A549 (cell line): Measurements from ENCODE around the gene NT5DC2. TPM values are rescaled to one million over a fixed set of nuclear protein-coding genes. Genes with fewer than 3 reads are reported as not detected.

Source experiments
- ATAC-seq, 2 experiments: fragments of 200-7000 bp in 1 of 2; fragments of >200 bp in 1 of 2; cut with Nextera tagmentation in 1 of 2; cut with Tn5 transposase in 1 of 2; 3 replicates each; pipeline versions ENCODE4 v1.8.0 to v1.9.1; 2018 to 2020; ENCODE audit warnings: mild to moderate bottlenecking in 1 of 2, moderate library complexity in 1 of 2
- CTCF ChIA-PET: fragments of 300-600 bp; sonication (Branson Sonifier 250); formaldehyde crosslinking; extraction: SDS; loops from one replicate; lab custom pipeline; 2021; ENCODE audit warnings: antibody characterized with exemption, inconsistent platforms; lab: Yijun Ruan, JAX
- POLR2A ChIA-PET: fragments of 350-600 bp; formaldehyde crosslinking; extraction: SDS; loops from one replicate; lab custom pipeline; 2021; ENCODE audit warnings: antibody characterized with exemption, inconsistent platforms; lab: Yijun Ruan, JAX
- DNase-seq, 2 experiments: peaks; one replicate each; pipeline versions ENCODE4 v3.0.0 to v3.0.0-alpha.2; 2011 to 2016; ENCODE audit warnings: low read depth in 1 of 2, low spot score in 1 of 2
- FAIRE-seq: peaks from 2 replicates; lab custom pipeline; 2011; peaks lifted over from hg19 to GRCh38; lab: Jason Lieb, UNC
- H3K27ac ChIP-seq, 2 experiments: fragments of >200 bp; sonication (Bioruptor Twin); formaldehyde crosslinking; 3 replicates each; pipeline ENCODE4 v1.5.1; 2016 to 2017
- H3K4me1 ChIP-seq: fragments of >200 bp; sonication (Bioruptor Twin); formaldehyde crosslinking; 3 replicates; pipeline ENCODE4 v1.6.1; 2016
- H3K4me2 ChIP-seq: fragments of >200 bp; sonication (Bioruptor Twin); formaldehyde crosslinking; 3 replicates; pipeline ENCODE4 v1.6.1; 2016
- H3K4me3 ChIP-seq: fragments of >200 bp; sonication (Bioruptor Twin); formaldehyde crosslinking; 3 replicates; pipeline ENCODE4 v1.5.1; 2016
- H3K9me3 ChIP-seq: fragments of >200 bp; sonication (Bioruptor Twin); formaldehyde crosslinking; 3 replicates; pipeline ENCODE4 v1.6.1; 2016
- CBX2 ChIP-seq: fragments of 200-600 bp; sonication (generic); IDR thresholded peaks from 2 replicates; pipeline ENCODE4 v1.6.1; 2016; ENCODE audit warnings: low read depth, mild to moderate bottlenecking, borderline replicate concordance
- CEBPB ChIP-seq, 2 experiments: fragments of >200 bp in 1 of 2; sonication (Bioruptor Twin) in 1 of 2; formaldehyde crosslinking in 1 of 2; IDR thresholded peaks; 2 replicates each; pipeline ENCODE4 v1.6.1; 2012 to 2016
- CHD2 ChIP-seq: fragments of 150-350 bp; IDR thresholded peaks from 2 replicates; pipeline ENCODE4 v1.6.1; 2014; ENCODE audit warnings: low read length; ENCODE audit not compliant: partially characterized antibody
- EHF ChIP-seq: fragments of 250-450 bp; sonication (Bioruptor Pico); IDR thresholded peaks from 2 replicates; pipeline ENCODE4 v1.5.0; 2020; ENCODE audit warnings: mild to moderate bottlenecking
- FOSB ChIP-seq: fragments of 250-450 bp; sonication (Bioruptor Pico); IDR thresholded peaks from 2 replicates; pipeline ENCODE4 v1.5.0; 2020; ENCODE audit warnings: mild to moderate bottlenecking, moderate library complexity
- FOXS1 ChIP-seq: fragments of 250-450 bp; sonication (Bioruptor Pico); IDR thresholded peaks from 2 replicates; pipeline ENCODE4 v1.5.0; 2020; ENCODE audit warnings: mild to moderate bottlenecking, moderate library complexity
- HOXA7 ChIP-seq: fragments of 250-450 bp; sonication (Bioruptor Pico); IDR thresholded peaks from 2 replicates; pipeline ENCODE4 v1.5.0; 2020; ENCODE audit warnings: mild to moderate bottlenecking, moderate library complexity
- JUN ChIP-seq, 2 experiments: fragments of >200 bp; sonication (Bioruptor Twin); formaldehyde crosslinking; IDR thresholded peaks; 2 replicates in 1 of 2; 3 replicates in 1 of 2; pipeline ENCODE4 v1.6.1; 2016 to 2017
- JUNB ChIP-seq: fragments of >200 bp; sonication (Bioruptor Twin); formaldehyde crosslinking; IDR thresholded peaks from 2 replicates; pipeline ENCODE4 v1.6.1; 2016
- MYC ChIP-seq: IDR thresholded peaks from 2 replicates; pipeline ENCODE4 v1.6.1; 2012; ENCODE audit warnings: mild to moderate bottlenecking, inconsistent platforms, low read length, improper control_type of control experiment, borderline replicate concordance
- SMC3 ChIP-seq: fragments of >200 bp; sonication (Bioruptor Twin); formaldehyde crosslinking; IDR thresholded peaks from 3 replicates; pipeline ENCODE4 v1.6.1; 2018; ENCODE audit warnings: inconsistent platforms
- ZC3H11A ChIP-seq: fragments of 450-650 bp; IDR thresholded peaks from 2 replicates; pipeline ENCODE4 v1.6.1; 2014; ENCODE audit warnings: antibody characterized with exemption, mild to moderate bottlenecking
- ZNF302 ChIP-seq: fragments of 250-450 bp; sonication (Bioruptor Pico); IDR thresholded peaks from 2 replicates; pipeline ENCODE4 v1.9.0; 2021; ENCODE audit warnings: inconsistent platforms, mild to moderate bottlenecking, moderate library complexity
- WGBS: methylation state at CpG from one replicate; pipeline ENCODE4 v1.1.6; 2017; ENCODE audit errors: missing lambda C conversion rate; 5-methylcytosine and 5-hydroxymethylcytosine counted together
- polyA plus RNA-seq, 4 experiments: library from polyadenylated mRNA; depleted of rRNA in 3 of 4; stranded (reverse); fragments of >200 nt; fragmentation: RNase III in 1 of 4; extraction: RNeasy Plus Mini Kit Qiagen cat#74134 plus additional on column Dnase treatment in 1 of 4; gene quantifications; 2 replicates in 3 of 4; 3 replicates in 1 of 4; pipeline ENCODE4 v1.2.3, GENCODE V29; 2011 to 2017
- TF ChIP-seq, protein P1 (sequence below): fragments of 450-650 bp; IDR thresholded peaks from 2 replicates; pipeline ENCODE4 v1.6.1; 2014; ENCODE audit warnings: antibody characterized with exemption
- TF ChIP-seq, protein P2 (sequence below): fragments of >200 bp; sonication (Bioruptor Twin); formaldehyde crosslinking; IDR thresholded peaks from 3 replicates; pipeline ENCODE4 v1.5.1; 2016
- TF ChIP-seq, protein P3 (sequence below): fragments of 150-350 bp; IDR thresholded peaks from 2 replicates; pipeline ENCODE4 v1.6.1; 2014; ENCODE audit warnings: low read depth, mild to moderate bottlenecking, low read length

NT5DC2 gene
- polyA plus RNA-seq, 2 of the 4 experiments (the other 2 are of a cell fraction) = 23.2 to 81.1 TPM

DNA sequence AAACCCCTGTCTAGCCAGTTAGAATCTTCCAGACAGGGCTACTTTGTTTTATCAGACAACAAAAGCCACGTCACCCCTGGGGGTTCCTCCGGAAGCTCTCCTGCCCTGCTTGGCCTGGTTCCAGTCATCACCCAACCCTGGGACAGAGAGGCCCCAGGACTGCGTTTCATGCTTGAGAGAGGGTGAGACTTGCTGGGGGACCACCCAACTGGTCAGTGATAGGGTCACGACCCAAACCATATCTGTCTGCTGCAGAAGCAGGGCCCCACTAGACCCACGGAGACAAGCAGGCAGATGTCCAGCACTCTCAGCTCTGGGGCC lies 1.2 kb downstream of the NT5DC2 start:
- no peak for FAIRE-seq
- peak overlapping the region; percentile 94 for H3K27ac ChIP-seq
- TF ChIP-seq, protein P1, sequence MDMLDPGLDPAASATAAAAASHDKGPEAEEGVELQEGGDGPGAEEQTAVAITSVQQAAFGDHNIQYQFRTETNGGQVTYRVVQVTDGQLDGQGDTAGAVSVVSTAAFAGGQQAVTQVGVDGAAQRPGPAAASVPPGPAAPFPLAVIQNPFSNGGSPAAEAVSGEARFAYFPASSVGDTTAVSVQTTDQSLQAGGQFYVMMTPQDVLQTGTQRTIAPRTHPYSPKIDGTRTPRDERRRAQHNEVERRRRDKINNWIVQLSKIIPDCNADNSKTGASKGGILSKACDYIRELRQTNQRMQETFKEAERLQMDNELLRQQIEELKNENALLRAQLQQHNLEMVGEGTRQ = no peak
- TF ChIP-seq, protein P2, sequence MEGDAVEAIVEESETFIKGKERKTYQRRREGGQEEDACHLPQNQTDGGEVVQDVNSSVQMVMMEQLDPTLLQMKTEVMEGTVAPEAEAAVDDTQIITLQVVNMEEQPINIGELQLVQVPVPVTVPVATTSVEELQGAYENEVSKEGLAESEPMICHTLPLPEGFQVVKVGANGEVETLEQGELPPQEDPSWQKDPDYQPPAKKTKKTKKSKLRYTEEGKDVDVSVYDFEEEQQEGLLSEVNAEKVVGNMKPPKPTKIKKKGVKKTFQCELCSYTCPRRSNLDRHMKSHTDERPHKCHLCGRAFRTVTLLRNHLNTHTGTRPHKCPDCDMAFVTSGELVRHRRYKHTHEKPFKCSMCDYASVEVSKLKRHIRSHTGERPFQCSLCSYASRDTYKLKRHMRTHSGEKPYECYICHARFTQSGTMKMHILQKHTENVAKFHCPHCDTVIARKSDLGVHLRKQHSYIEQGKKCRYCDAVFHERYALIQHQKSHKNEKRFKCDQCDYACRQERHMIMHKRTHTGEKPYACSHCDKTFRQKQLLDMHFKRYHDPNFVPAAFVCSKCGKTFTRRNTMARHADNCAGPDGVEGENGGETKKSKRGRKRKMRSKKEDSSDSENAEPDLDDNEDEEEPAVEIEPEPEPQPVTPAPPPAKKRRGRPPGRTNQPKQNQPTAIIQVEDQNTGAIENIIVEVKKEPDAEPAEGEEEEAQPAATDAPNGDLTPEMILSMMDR = no peak
- TF ChIP-seq CEBPB (IDR thresholded peaks at IDR 0.05) (no peak), FOSB (CRISPR knock-in tag) (no peak), ZNF302 (CRISPR knock-in tag) (no peak)
- TF ChIP-seq, all 56 proteins: peak for 0
- Histone ChIP-seq H3K4me1 (peaks cover 18% of the 10 kb centered on the region), H3K9me3 (no peaks in the 10 kb centered on the region), H3K4me2 (peak overlapping the region; percentile 91), H3K4me3 (peak overlapping the region; percentile 87)
- POLR2A ChIA-PET = no interaction called here
- 80% methylated on average over 1 of the region's 5 CpGs for WGBS
- CTCF ChIA-PET = interaction anchor here (0.9 to 1.0 kb wide), 2 partner anchors 60 to 61 kb away, joined by 3 to 4 read pairs; no protein-coding TSS in a partner anchor
- no peak for ATAC-seq
- DNase-seq = no peak

DNA sequence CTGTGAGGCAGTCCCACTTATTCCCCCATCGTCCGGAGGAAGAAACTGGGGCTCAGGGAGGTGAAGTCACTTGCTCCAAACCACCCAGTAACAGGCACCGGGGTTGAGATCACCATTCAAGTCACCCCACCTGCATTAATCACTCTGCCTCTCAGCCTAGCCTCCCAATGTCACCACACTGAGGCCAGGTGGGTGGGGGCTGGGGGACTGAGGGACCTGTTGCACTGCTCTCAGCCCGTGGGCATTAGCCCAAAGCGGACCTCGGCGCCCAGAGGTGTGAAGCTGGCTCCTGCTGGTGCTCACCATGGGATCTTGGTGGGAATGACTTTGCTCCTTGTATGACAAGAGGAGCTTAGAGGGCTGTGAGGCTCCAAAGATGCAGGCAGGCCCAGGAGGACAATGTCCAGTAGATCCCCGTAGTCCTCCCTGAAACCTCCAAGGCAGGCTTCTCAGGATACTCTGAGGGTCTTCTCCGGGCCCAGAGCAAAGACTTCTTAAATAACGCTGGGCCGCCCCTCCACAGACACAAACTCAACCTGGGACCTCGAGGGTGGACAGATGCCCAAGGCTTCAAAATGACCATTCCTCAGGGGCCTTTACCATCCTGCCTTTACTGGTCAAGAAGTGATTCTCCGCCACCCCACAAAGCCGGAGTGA lies 1.7 kb downstream of the NT5DC2 start:
- DNase-seq (no peak), ATAC-seq (no peak)
- H3K4me2 ChIP-seq = peak overlapping the region; percentile 91
- WGBS = 88% methylated on average over 6 of the region's 14 CpGs
- H3K4me1 ChIP-seq = peaks cover 17% of the 10 kb centered on the region
- no peak overlapping the region for H3K4me3 ChIP-seq
- POLR2A ChIA-PET = no interaction called here
- TF ChIP-seq ZC3H11A (no peak), FOXS1 (CRISPR knock-in tag) (no peak)
- TF ChIP-seq, all 56 proteins: peak for 0
- no peak for FAIRE-seq
- Histone ChIP-seq H3K9me3 (no peaks in the 10 kb centered on the region), H3K27ac (peak overlapping the region in 1 of 2 experiments; percentile 94; a peak in 2 of 6 replicates)
- CTCF ChIA-PET = interaction anchor here (0.9 kb wide), 1 partner anchor 60 kb away, joined by 3 read pairs; no protein-coding TSS in a partner anchor

DNA sequence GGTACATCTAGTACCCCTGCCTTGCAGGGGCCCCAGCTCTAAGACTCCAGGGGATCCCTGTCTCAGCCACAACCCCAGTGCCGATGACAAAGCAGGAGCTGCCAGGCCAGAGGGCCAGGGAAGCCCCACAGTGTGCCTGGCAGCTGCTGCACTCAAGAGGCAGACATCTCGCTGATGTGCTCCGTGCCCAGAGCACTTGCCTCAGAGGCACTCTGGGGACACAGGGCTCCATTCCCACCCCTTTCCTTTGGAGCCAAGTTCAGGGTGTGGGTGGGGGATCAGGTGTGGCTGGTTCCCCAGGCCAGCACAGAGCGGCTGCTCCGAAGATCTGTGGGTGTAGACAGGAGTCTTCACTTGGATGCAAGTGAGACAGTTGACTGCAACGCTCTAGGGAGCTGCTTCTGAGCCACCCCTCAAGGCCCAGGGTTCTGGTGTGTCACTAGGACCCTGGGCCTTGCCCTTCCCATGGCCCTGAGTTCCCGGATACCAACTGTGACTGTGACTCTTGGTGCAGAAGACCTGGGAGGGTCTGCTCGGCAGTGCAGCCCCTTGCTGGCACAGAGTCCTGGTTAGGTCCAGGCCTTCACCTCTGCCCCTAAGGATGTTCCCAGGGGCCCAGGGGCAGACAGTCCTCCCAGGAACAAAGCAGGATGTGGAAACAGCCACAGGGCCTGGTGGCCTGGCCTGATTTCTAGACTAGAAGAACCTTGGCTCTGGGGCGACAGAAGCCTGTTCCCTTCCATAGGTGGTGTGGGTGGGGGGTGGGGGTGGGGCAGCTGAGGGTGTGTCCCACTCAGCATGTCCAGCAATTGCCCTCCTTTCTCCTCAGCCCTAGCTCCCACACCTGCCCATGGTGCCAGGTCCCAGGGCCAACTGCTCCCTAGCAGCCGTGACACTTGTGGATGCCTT lies 2.5 kb downstream of the NT5DC2 start:
- no peak for ATAC-seq
- ChIA-PET CTCF (interaction anchor here (0.9 kb wide), 1 partner anchor 59 kb away, joined by 3 read pairs; no protein-coding TSS in a partner anchor), POLR2A (no interaction called here)
- WGBS = 97% methylated on average over 4 of the region's 10 CpGs
- Histone ChIP-seq H3K4me1 (peaks cover 17% of the 10 kb centered on the region), H3K9me3 (no peaks in the 10 kb centered on the region), H3K4me3 (no peak overlapping the region), H3K27ac (no peak overlapping the region), H3K4me2 (no peak overlapping the region)
- TF ChIP-seq MYC = no peak
- TF ChIP-seq HOXA7 = no peak
- TF ChIP-seq EHF (CRISPR knock-in tag) = no peak
- no peak for TF ChIP-seq JUNB
- TF ChIP-seq, protein P3, sequence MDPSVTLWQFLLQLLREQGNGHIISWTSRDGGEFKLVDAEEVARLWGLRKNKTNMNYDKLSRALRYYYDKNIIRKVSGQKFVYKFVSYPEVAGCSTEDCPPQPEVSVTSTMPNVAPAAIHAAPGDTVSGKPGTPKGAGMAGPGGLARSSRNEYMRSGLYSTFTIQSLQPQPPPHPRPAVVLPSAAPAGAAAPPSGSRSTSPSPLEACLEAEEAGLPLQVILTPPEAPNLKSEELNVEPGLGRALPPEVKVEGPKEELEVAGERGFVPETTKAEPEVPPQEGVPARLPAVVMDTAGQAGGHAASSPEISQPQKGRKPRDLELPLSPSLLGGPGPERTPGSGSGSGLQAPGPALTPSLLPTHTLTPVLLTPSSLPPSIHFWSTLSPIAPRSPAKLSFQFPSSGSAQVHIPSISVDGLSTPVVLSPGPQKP = no peak
- TF ChIP-seq SMC3 = no peak
- TF ChIP-seq JUN (IDR thresholded peaks at IDR 0.05) = no peak
- no peak for TF ChIP-seq CBX2
- TF ChIP-seq, protein P2 = no peak
- TF ChIP-seq CHD2 = no peak
- FAIRE-seq = no peak
- DNase-seq = no peak
